Retinal pigment epithelial cell (primary cell): Measurements from ENCODE around the gene QKI.
"Not testable (repeated sequence)": the region's sequence is repeated elsewhere in the genome, so short reads cannot be mapped to it uniquely, and the experiment has no call there.

Source experiments
- DNase-seq: peaks from one replicate; pipeline ENCODE4 v3.0.0-alpha.2; 2010; ENCODE audit warnings: low read depth
- H3K4me3 ChIP-seq: 2 replicates; pipeline ENCODE4 v1.5.1; 2011; ENCODE audit warnings: mild to moderate bottlenecking, low read length, control low read depth, moderate library complexity
- CTCF ChIP-seq: conservative IDR thresholded peaks from 2 replicates; pipeline ENCODE4 v1.5.1; 2011; ENCODE audit warnings: low read depth, low read length, control low read depth, inconsistent platforms

The QKI gene

GRCh38 chr6:163371129-163371528, 43.4 kb upstream of the QKI start:
- no peak for TF ChIP-seq CTCF
- no peak overlapping the region for H3K4me3 ChIP-seq

GRCh38 chr6:163373240-163373639, 41.3 kb upstream of the QKI start:
- DNase-seq: no peak
- no peak overlapping the region for H3K4me3 ChIP-seq
- TF ChIP-seq CTCF: no peak

More at GRCh38 chr6:163371129-163371528, 43.4 kb upstream of the QKI start:
- DNase-seq: no peak

- H3K4me3 ChIP-seq: no peak overlapping the region
- TF ChIP-seq CTCF: no peak
- DNase-seq: no peak
Observed at GRCh38 chr6:163375361-163375760, 39.2 kb upstream of the QKI start.

- no peak for DNase-seq
- no peak overlapping the region for H3K4me3 ChIP-seq
- TF ChIP-seq CTCF: no peak
Observed at GRCh38 chr6:163376187-163376586, 38.3 kb upstream of the QKI start.

- no peak overlapping the region for H3K4me3 ChIP-seq
- no peak for DNase-seq
- no peak for TF ChIP-seq CTCF
Observed at GRCh38 chr6:163377561-163377960, 37.0 kb upstream of the QKI start.

- H3K4me3 ChIP-seq: no peak overlapping the region
- TF ChIP-seq CTCF: no peak
- no peak for DNase-seq
Observed at GRCh38 chr6:163380216-163380615, 34.3 kb upstream of the QKI start.

- no peak for DNase-seq
- TF ChIP-seq CTCF: no peak
- no peak overlapping the region for H3K4me3 ChIP-seq
Observed at GRCh38 chr6:163381118-163381756, 33.3 kb upstream of the QKI start.

GRCh38 chr6:163383396-163383795, 31.1 kb upstream of the QKI start:
- DNase-seq, H3K4me3 ChIP-seq: not testable (repeated sequence)
